GM18499 (cell line): ENCODE measurements around the gene EPHA1.

ENCODE experiments used
- ATAC-seq: cut with Tn5 transposase; IDR thresholded peaks from one replicate; pipeline ENCODE4 v1.9.1; 2021; ENCODE audit warnings: moderate number of reproducible peaks; ENCODE audit not compliant: insufficient read depth, unreplicated experiment

EPHA1 gene

GRCh38 chr7:143408686-143409561, at the start of gene EPHA1:
Gene EPHA1, minus strand, starts transcription at chr7:143408856. Its CDS starts 51 bp downstream, at chr7:143408805.
- ATAC-seq = no peak

- ATAC-seq = no peak
These were observed 49.6 kb upstream of the EPHA1 start for GRCh38 chr7:143458263-143458662.

- ATAC-seq = no peak
These were observed 48.5 kb upstream of the EPHA1 start for GRCh38 chr7:143456992-143457793.

- no peak for ATAC-seq
These were observed 47.3 kb upstream of the EPHA1 start for GRCh38 chr7:143455942-143456341.

GRCh38 chr7:143455491-143455890, 46.8 kb upstream of the EPHA1 start:
- ATAC-seq = no peak

GRCh38 chr7:143454091-143454680, 45.5 kb upstream of the EPHA1 start:
- ATAC-seq = no peak

- ATAC-seq = no peak
These were observed 43.8 kb upstream of the EPHA1 start for GRCh38 chr7:143452495-143452894.

- ATAC-seq = no peak
These were observed 43.1 kb upstream of the EPHA1 start for GRCh38 chr7:143451746-143452145.

GRCh38 chr7:143451122-143451521, 42.5 kb upstream of the EPHA1 start:
- ATAC-seq = no peak

- no peak for ATAC-seq
These were observed 41.1 kb upstream of the EPHA1 start for GRCh38 chr7:143449793-143450192.

- ATAC-seq = no peak
These were observed 39.8 kb upstream of the EPHA1 start for GRCh38 chr7:143448429-143448828.

- ATAC-seq = no peak
These were observed 38.8 kb upstream of the EPHA1 start for GRCh38 chr7:143447466-143447865.

GRCh38 chr7:143444785-143445184, 36.1 kb upstream of the EPHA1 start:
- ATAC-seq = no peak

- no peak for ATAC-seq
These were observed 35.6 kb upstream of the EPHA1 start for GRCh38 chr7:143444063-143444782.

GRCh38 chr7:143443153-143443552, 34.5 kb upstream of the EPHA1 start, which contains the start of gene TAS2R60:
Gene TAS2R60, plus strand, starts transcription at chr7:143443453. Its CDS starts 0 bp downstream, at chr7:143443453.
- ATAC-seq = no peak

- ATAC-seq = no peak
These were observed 31.2 kb upstream of the EPHA1 start for GRCh38 chr7:143439866-143440265.

- ATAC-seq = no peak
These were observed 28.9 kb upstream of the EPHA1 start for GRCh38 chr7:143437578-143437977.

- peak; percentile 76 for ATAC-seq
These were observed 27.8 kb upstream of the EPHA1 start for GRCh38 chr7:143436325-143436946.

- ATAC-seq = no peak
These were observed 26.6 kb upstream of the EPHA1 start for GRCh38 chr7:143435266-143435665.

- ATAC-seq = no peak
These were observed 26.0 kb upstream of the EPHA1 start for GRCh38 chr7:143434660-143435059.
